WI38 (cell line): ENCODE results near the gene OR10A5.
A peak's percentile ranks its signal among the peaks of the same experiment; 100 is the strongest.
"Not testable (repeated sequence)": the region's sequence is repeated elsewhere in the genome, so short reads cannot be mapped to it uniquely, and the experiment has no call there.

Experiments
- H3K4me3 ChIP-seq: 2 replicates; pipeline ENCODE4 v1.5.1; 2011; ENCODE audit warnings: low read depth, mild to moderate bottlenecking, control low read depth, low read length
- TF ChIP-seq, protein P1 (sequence below): IDR thresholded peaks from 2 replicates; pipeline ENCODE4 v1.5.1; 2012; ENCODE audit warnings: low read depth, mild to moderate bottlenecking, control low read depth, low read length

OR10A5 gene, protein sequence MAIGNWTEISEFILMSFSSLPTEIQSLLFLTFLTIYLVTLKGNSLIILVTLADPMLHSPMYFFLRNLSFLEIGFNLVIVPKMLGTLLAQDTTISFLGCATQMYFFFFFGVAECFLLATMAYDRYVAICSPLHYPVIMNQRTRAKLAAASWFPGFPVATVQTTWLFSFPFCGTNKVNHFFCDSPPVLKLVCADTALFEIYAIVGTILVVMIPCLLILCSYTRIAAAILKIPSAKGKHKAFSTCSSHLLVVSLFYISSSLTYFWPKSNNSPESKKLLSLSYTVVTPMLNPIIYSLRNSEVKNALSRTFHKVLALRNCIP

GRCh38 chr11:6845383-6845782 lies at the start of gene OR10A5:
OR10A5 (plus strand) TSS chr11:6845683; CDS start chr11:6845683, 0 bp downstream.
- TF ChIP-seq, protein P1, sequence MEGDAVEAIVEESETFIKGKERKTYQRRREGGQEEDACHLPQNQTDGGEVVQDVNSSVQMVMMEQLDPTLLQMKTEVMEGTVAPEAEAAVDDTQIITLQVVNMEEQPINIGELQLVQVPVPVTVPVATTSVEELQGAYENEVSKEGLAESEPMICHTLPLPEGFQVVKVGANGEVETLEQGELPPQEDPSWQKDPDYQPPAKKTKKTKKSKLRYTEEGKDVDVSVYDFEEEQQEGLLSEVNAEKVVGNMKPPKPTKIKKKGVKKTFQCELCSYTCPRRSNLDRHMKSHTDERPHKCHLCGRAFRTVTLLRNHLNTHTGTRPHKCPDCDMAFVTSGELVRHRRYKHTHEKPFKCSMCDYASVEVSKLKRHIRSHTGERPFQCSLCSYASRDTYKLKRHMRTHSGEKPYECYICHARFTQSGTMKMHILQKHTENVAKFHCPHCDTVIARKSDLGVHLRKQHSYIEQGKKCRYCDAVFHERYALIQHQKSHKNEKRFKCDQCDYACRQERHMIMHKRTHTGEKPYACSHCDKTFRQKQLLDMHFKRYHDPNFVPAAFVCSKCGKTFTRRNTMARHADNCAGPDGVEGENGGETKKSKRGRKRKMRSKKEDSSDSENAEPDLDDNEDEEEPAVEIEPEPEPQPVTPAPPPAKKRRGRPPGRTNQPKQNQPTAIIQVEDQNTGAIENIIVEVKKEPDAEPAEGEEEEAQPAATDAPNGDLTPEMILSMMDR: no peak

DNA sequence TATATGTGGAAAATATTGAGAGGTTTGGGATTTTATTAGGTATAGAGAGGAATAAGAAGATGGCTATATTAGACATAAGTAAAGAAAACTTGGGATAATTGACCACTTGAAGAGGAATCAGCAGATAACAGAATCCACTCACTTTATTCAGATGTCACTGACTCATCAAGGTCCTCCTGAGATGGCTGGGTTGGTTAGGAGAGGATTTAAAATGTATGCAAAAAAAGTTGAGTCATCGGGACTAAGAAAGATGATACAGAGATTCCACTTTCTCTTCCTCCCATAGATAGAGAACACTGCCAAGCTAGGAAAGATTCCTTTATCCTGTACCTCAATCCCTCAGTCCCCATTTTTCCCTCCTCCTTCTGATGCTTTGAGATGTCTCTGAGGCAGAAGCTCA lies 46.1 kb upstream of the OR10A5 start, which contains the start of gene OR6A2:
TSS of gene OR6A2 (minus strand) at position 288 of the 400 bp plus-strand sequence. CDS start 3,981 bp downstream, outside the sequence.
- TF ChIP-seq, protein P1: no peak
- no peak within 1 kb of the TSS for H3K4me3 ChIP-seq

More at GRCh38 chr11:6845383-6845782, at the start of gene OR10A5:
- H3K4me3 ChIP-seq: no peak within 1 kb of the TSS

GRCh38 chr11:6801075-6801474 lies 44.4 kb upstream of the OR10A5 start:
- H3K4me3 ChIP-seq: not testable (repeated sequence)

GRCh38 chr11:6812390-6813005 lies 33.0 kb upstream of the OR10A5 start:
- TF ChIP-seq, protein P1: peak; percentile 85
- no peak overlapping the region for H3K4me3 ChIP-seq

GRCh38 chr11:6813656-6814055 lies 31.8 kb upstream of the OR10A5 start:
- no peak overlapping the region for H3K4me3 ChIP-seq
- TF ChIP-seq, protein P1: no peak

GRCh38 chr11:6817694-6818093 lies 27.8 kb upstream of the OR10A5 start:
- H3K4me3 ChIP-seq: no peak overlapping the region
- TF ChIP-seq, protein P1: no peak

DNA sequence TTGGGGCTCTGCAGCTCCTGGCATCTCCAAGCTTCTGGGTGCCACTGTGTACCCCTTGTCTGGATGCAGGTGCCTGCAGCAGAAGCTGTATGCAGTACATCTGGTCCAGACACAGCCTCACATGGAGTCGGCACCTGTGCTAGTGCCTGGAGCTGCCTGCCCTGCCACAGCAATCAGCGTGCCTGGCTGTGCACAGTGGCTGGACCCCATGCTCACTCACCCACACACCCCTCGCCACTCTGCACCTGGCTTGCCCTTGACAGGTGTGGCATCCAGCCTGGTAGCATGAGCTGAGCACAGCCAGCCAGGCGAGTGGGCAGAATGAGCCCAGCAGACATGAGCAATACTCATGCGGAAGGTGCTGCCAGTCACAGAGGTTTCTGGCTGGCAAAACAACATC lies 26.5 kb upstream of the OR10A5 start:
- TF ChIP-seq, protein P1: no peak
- H3K4me3 ChIP-seq: no peak overlapping the region
